HAP-1 (cell line): Measurements from ENCODE around the gene HOXD13.

Experiments
- DNase-seq, 2 experiments: peaks; one replicate each; pipeline ENCODE4 v3.0.0-alpha.2; 2016 to 2020; ENCODE audit warnings: low spot score in 2 of 2
- H3K27me3 ChIP-seq: fragments of 250-450 bp; sonication (Bioruptor Pico); 2 replicates; pipeline ENCODE4 v1.5.1; 2020; ENCODE audit warnings: low read depth, mild to moderate bottlenecking, moderate library complexity
- H3K36me3 ChIP-seq: fragments of 250-450 bp; sonication (Bioruptor Pico); replicated peaks from 2 replicates; pipeline ENCODE4 v1.5.1; 2020; ENCODE audit warnings: mild to moderate bottlenecking
- H3K4me1 ChIP-seq: fragments of 250-450 bp; sonication (Bioruptor Pico); 2 replicates; pipeline ENCODE4 v1.5.1; 2020; ENCODE audit warnings: mild to moderate bottlenecking
- H3K4me3 ChIP-seq: fragments of 250-450 bp; sonication (Bioruptor Pico); 2 replicates; pipeline ENCODE4 v1.5.1; 2020; ENCODE audit warnings: mild to moderate bottlenecking, moderate library complexity
- H3K9me3 ChIP-seq: fragments of 250-450 bp; sonication (Bioruptor Pico); 2 replicates; pipeline ENCODE4 v1.5.1; 2020; ENCODE audit warnings: mild to moderate bottlenecking, moderate library complexity
- in situ Hi-C: fragments of 300-500 bp; cut with MboI; formaldehyde crosslinking; loops from 3 replicates; pipeline ENCODE4 v1.14.3; 2020; ENCODE audit warnings: low sequenced_read_pairs, inconsistent platforms, mixed read lengths

Gene HOXD13

GRCh38 chr2:176101842-176102241 lies 9.3 kb downstream of the HOXD13 start:
- Histone ChIP-seq H3K36me3 (no peaks in the 10 kb centered on the region), H3K9me3 (no peaks in the 10 kb centered on the region), H3K4me1 (peaks cover 5% of the 10 kb centered on the region), H3K27me3 (no peaks in the 10 kb centered on the region), H3K4me3 (no peak overlapping the region)
- no peak for DNase-seq
- in situ Hi-C loops = no loop called here

- in situ Hi-C loops = no loop called here
- Histone ChIP-seq H3K36me3 (no peaks in the 10 kb centered on the region), H3K9me3 (no peaks in the 10 kb centered on the region), H3K4me1 (peaks cover 5% of the 10 kb centered on the region), H3K4me3 (no peak overlapping the region), H3K27me3 (0 out of 2 replicates have a peak, but pooled peaks cover 2% of the 10 kb centered on the region)
- DNase-seq = no peak
Observed at GRCh38 chr2:176102309-176102866, 9.9 kb downstream of the HOXD13 start.

GRCh38 chr2:176103194-176103593 lies 10.7 kb downstream of the HOXD13 start:
- H3K4me1 ChIP-seq = no peaks in the 10 kb centered on the region
- in situ Hi-C loops = no loop called here
- DNase-seq = no peak
- H3K9me3 ChIP-seq = no peaks in the 10 kb centered on the region
- no peaks in the 10 kb centered on the region for H3K36me3 ChIP-seq
- 0 out of 2 replicates have a peak, but pooled peaks cover 2% of the 10 kb centered on the region for H3K27me3 ChIP-seq
- H3K4me3 ChIP-seq = no peak overlapping the region

GRCh38 chr2:176103742-176104315 lies 11.3 kb downstream of the HOXD13 start:
- no peak for DNase-seq
- H3K9me3 ChIP-seq = no peaks in the 10 kb centered on the region
- H3K4me1 ChIP-seq = no peaks in the 10 kb centered on the region
- H3K36me3 ChIP-seq = no peaks in the 10 kb centered on the region
- in situ Hi-C loops = no loop called here
- no peak overlapping the region for H3K4me3 ChIP-seq
- H3K27me3 ChIP-seq = 0 out of 2 replicates have a peak, but pooled peaks cover 2% of the 10 kb centered on the region

- Histone ChIP-seq H3K9me3 (no peaks in the 10 kb centered on the region), H3K4me3 (no peak overlapping the region), H3K36me3 (no peaks in the 10 kb centered on the region), H3K27me3 (0 out of 2 replicates have a peak, but pooled peaks cover 2% of the 10 kb centered on the region), H3K4me1 (no peaks in the 10 kb centered on the region)
- no peak for DNase-seq
- in situ Hi-C loops = no loop called here
Observed at GRCh38 chr2:176104316-176105077, 12.0 kb downstream of the HOXD13 start.

GRCh38 chr2:176105078-176105729 lies 12.7 kb downstream of the HOXD13 start:
- no peaks in the 10 kb centered on the region for H3K36me3 ChIP-seq
- 0 out of 2 replicates have a peak, but pooled peaks cover 2% of the 10 kb centered on the region for H3K27me3 ChIP-seq
- DNase-seq = no peak
- in situ Hi-C loops = no loop called here
- no peaks in the 10 kb centered on the region for H3K4me1 ChIP-seq
- no peaks in the 10 kb centered on the region for H3K9me3 ChIP-seq
- no peak overlapping the region for H3K4me3 ChIP-seq

GRCh38 chr2:176105730-176106580 lies 13.4 kb downstream of the HOXD13 start:
- H3K4me3 ChIP-seq = no peak overlapping the region; the same call in 1 of the 2 replicates
- no peaks in the 10 kb centered on the region for H3K4me1 ChIP-seq
- H3K27me3 ChIP-seq = 0 out of 2 replicates have a peak, but pooled peaks cover 2% of the 10 kb centered on the region
- in situ Hi-C loops = no loop called here
- H3K9me3 ChIP-seq = no peaks in the 10 kb centered on the region
- H3K36me3 ChIP-seq = no peaks in the 10 kb centered on the region
- no peak for DNase-seq

GRCh38 chr2:176106581-176107539 lies 14.3 kb downstream of the HOXD13 start, which contains the start of gene HOXD11:
Gene HOXD11 (plus strand): TSS chr2:176107280. CDS start chr2:176107356, 76 bp downstream.
- Histone ChIP-seq H3K27me3 (0 out of 2 replicates have a peak, but pooled peaks cover 2% of the 10 kb centered on the region), H3K36me3 (no peaks in the 10 kb centered on the region), H3K4me3 (peak within 1 kb of the TSS; percentile 23), H3K9me3 (no peaks in the 10 kb centered on the region), H3K4me1 (no peaks in the 10 kb centered on the region)
- in situ Hi-C loops = no loop called here
- DNase-seq = peak; percentile 16 to 47

- 0 out of 2 replicates have a peak, but pooled peaks cover 2% of the 10 kb centered on the region for H3K27me3 ChIP-seq
- H3K4me3 ChIP-seq = no peak overlapping the region
- in situ Hi-C loops = no loop called here
- no peaks in the 10 kb centered on the region for H3K9me3 ChIP-seq
- H3K36me3 ChIP-seq = no peaks in the 10 kb centered on the region
- no peaks in the 10 kb centered on the region for H3K4me1 ChIP-seq
- DNase-seq = no peak
Observed at GRCh38 chr2:176107731-176108181, 15.2 kb downstream of the HOXD13 start.

- in situ Hi-C loops = no loop called here
- no peak for DNase-seq
- no peaks in the 10 kb centered on the region for H3K36me3 ChIP-seq
- H3K4me1 ChIP-seq = no peaks in the 10 kb centered on the region
- H3K27me3 ChIP-seq = 0 out of 2 replicates have a peak, but pooled peaks cover 2% of the 10 kb centered on the region
- no peaks in the 10 kb centered on the region for H3K9me3 ChIP-seq
- no peak overlapping the region for H3K4me3 ChIP-seq
Observed at GRCh38 chr2:176109192-176109901, 16.8 kb downstream of the HOXD13 start.

GRCh38 chr2:176109946-176110345 lies 17.4 kb downstream of the HOXD13 start:
- H3K4me3 ChIP-seq = no peak overlapping the region
- no peaks in the 10 kb centered on the region for H3K9me3 ChIP-seq
- H3K27me3 ChIP-seq = 0 out of 2 replicates have a peak, but pooled peaks cover 2% of the 10 kb centered on the region
- H3K4me1 ChIP-seq = no peaks in the 10 kb centered on the region
- DNase-seq = no peak
- no peaks in the 10 kb centered on the region for H3K36me3 ChIP-seq
- in situ Hi-C loops = no loop called here
